C4-2B (cell line): ENCODE measurements around the gene VSIG10.
A peak's percentile ranks its signal among the peaks of the same experiment; 100 is the strongest.
"Not testable (repeated sequence)": the region's sequence is repeated elsewhere in the genome, so short reads cannot be mapped to it uniquely, and the experiment has no call there.

Source experiments
- H3K27ac ChIP-seq: fragments of 450-650 bp; 2 replicates; pipeline ENCODE4 v1.5.1; 2017
- ZFX ChIP-seq: fragments of 450-650 bp; IDR thresholded peaks from 2 replicates; pipeline ENCODE4 v1.6.1; 2017
- TF ChIP-seq, protein P1 (sequence below): fragments of 450-650 bp; conservative IDR thresholded peaks from 2 replicates; pipeline ENCODE4 v1.5.1; 2017; ENCODE audit warnings: mild to moderate bottlenecking

Gene VSIG10

GRCh38 chr12:118029166-118029565, 74.6 kb downstream of the VSIG10 start:
- TF ChIP-seq, protein P1, sequence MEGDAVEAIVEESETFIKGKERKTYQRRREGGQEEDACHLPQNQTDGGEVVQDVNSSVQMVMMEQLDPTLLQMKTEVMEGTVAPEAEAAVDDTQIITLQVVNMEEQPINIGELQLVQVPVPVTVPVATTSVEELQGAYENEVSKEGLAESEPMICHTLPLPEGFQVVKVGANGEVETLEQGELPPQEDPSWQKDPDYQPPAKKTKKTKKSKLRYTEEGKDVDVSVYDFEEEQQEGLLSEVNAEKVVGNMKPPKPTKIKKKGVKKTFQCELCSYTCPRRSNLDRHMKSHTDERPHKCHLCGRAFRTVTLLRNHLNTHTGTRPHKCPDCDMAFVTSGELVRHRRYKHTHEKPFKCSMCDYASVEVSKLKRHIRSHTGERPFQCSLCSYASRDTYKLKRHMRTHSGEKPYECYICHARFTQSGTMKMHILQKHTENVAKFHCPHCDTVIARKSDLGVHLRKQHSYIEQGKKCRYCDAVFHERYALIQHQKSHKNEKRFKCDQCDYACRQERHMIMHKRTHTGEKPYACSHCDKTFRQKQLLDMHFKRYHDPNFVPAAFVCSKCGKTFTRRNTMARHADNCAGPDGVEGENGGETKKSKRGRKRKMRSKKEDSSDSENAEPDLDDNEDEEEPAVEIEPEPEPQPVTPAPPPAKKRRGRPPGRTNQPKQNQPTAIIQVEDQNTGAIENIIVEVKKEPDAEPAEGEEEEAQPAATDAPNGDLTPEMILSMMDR = no peak
- no peak for TF ChIP-seq ZFX
- H3K27ac ChIP-seq = no peak overlapping the region

GRCh38 chr12:118025168-118025567, 78.6 kb downstream of the VSIG10 start:
- H3K27ac ChIP-seq = no peak overlapping the region
- TF ChIP-seq ZFX = no peak
- TF ChIP-seq, protein P1 = no peak

- no peak overlapping the region for H3K27ac ChIP-seq
- TF ChIP-seq, protein P1 = no peak
- no peak for TF ChIP-seq ZFX
These were observed 80.4 kb downstream of the VSIG10 start for GRCh38 chr12:118023301-118023860.

DNA sequence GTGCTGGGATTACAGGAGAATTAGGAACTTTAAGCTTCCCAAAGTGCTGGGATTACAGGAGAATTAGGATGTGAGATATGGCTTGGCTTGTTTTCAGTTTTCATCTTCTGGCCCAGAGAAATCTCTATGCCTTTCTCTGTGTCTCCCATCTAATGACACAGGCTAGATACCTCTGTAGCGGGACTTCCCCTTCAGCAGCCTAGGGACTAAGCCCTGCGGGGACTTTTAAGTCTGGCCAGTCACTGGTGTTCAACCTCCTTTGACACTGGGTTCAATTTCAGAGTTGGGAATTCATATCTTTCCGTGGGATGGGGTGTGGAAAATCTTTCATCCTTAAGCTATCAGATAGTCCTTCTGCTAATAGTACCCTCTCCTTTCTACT, 81.1 kb downstream of the VSIG10 start:
- no peak for TF ChIP-seq ZFX
- TF ChIP-seq, protein P1 = no peak

DNA sequence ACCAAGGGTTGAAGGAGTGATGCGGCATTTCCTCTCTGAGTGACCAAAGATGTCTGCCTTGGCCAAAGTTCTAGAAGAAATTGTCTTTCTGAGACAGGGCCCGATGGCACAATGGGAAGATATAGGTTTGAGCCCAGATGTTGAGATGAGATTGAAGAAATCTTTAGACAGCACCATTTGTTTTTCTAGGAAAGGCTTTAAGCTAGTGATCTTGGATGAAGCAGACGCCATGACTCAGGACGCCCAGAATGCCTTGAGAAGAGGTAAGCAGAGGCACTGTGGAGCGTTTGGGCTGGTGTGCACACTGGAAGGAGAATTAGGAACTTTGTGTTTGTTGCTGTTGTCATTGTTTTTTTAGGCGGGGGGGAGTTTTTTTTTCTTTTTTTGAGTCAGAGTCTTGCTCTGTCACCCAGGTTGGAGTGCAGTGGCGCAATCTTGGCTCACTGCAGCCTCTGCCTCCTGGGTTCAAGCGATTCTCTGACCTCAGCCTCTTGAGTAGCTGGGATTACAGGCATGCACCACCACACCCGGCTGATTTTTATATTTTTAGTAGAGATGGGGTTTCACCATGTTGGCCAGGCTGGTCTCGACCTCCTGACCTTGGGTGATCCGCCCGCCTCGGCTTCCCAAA, 81.6 kb downstream of the VSIG10 start:
- not testable (repeated sequence) for H3K27ac ChIP-seq

More for the DNA sequence above, 81.1 kb downstream of the VSIG10 start:
- no peak overlapping the region for H3K27ac ChIP-seq

GRCh38 chr12:118020036-118020435, 83.8 kb downstream of the VSIG10 start:
- H3K27ac ChIP-seq = no peak overlapping the region
- TF ChIP-seq, protein P1 = no peak
- TF ChIP-seq ZFX = no peak

- H3K27ac ChIP-seq = peak overlapping the region; percentile 89; the same call in 1 of the 2 replicates
- TF ChIP-seq, protein P1 = no peak
- TF ChIP-seq ZFX = no peak
These were observed 85.9 kb downstream of the VSIG10 start for GRCh38 chr12:118017926-118018325.
